ENCODE results near the gene CPNE4.

DNA sequence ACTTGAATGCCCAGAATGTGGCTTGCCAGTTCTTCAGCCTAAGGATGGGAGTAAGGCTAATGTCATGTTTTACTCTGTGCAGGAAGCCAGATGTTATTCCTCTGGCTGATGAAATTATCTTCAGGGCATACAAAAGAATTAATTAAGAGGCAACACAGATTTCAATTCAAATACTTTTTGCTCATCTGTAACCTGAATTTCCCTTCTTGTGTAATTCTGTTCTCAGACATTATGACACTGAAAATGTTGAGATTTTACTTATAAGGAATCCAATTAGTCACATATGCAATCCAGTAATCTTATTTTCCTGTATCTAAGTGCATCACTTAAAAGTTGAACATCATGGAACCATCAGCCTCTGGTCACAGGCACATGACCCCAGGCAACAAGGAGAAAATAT, 136.5 kb downstream of the CPNE4 start:
- TF ChIP-seq EZH2 (IDR thresholded peaks at IDR 0.05) (no peak), POLR2AphosphoS5 (IDR thresholded peaks at IDR 0.05; ENCODE audit: borderline replicate concordance, low read depth, low read length) (no peak), FOXP2 (optimal IDR thresholded peaks at IDR 0.05; ENCODE audit: control extremely low read depth, extremely low read length, insufficient read depth) (no peak)

Data from SK-N-MC (cell line).